Measurements from ENCODE around the gene TTC28.

Gene TTC28

DNA sequence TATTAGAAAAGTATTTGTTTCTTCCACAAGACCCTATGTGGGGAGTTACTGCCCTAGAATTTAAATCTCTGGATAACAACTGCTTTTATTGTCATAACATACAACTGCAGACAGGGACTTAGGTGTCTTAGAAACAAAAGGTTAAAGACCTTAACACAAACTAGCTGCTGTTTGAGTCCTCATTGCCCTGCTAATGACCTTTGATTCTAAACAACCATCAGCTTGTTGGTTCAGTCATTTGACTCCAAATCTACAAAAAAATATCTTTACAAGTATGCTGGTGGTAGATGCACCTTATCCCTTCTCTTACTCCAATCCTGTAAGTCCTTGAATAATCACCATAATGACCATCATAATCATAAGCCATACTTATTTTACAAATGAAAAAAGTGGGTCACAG lies 383.2 kb downstream of the TTC28 start:
- TF ChIP-seq YY1 (IDR thresholded peaks at IDR 0.05; ENCODE audit: low read depth) (no peak), EP300 (IDR thresholded peaks at IDR 0.05; ENCODE audit: borderline replicate concordance) (no peak), TCF12 (IDR thresholded peaks at IDR 0.05; ENCODE audit: low read depth) (no peak), TAF1 (IDR thresholded peaks at IDR 0.05; ENCODE audit: low read depth) (no peak), RAD21 (IDR thresholded peaks at IDR 0.05; ENCODE audit: low read depth) (no peak), NFIC (IDR thresholded peaks at IDR 0.05) (no peak), FOXM1 (IDR thresholded peaks at IDR 0.05; ENCODE audit: borderline replicate concordance, low read depth) (no peak), USF1 (IDR thresholded peaks at IDR 0.05) (no peak), CEBPB (IDR thresholded peaks at IDR 0.05) (no peak), ZBTB7A (IDR thresholded peaks at IDR 0.05; ENCODE audit: low read depth) (no peak)
- TF ChIP-seq, protein P1, sequence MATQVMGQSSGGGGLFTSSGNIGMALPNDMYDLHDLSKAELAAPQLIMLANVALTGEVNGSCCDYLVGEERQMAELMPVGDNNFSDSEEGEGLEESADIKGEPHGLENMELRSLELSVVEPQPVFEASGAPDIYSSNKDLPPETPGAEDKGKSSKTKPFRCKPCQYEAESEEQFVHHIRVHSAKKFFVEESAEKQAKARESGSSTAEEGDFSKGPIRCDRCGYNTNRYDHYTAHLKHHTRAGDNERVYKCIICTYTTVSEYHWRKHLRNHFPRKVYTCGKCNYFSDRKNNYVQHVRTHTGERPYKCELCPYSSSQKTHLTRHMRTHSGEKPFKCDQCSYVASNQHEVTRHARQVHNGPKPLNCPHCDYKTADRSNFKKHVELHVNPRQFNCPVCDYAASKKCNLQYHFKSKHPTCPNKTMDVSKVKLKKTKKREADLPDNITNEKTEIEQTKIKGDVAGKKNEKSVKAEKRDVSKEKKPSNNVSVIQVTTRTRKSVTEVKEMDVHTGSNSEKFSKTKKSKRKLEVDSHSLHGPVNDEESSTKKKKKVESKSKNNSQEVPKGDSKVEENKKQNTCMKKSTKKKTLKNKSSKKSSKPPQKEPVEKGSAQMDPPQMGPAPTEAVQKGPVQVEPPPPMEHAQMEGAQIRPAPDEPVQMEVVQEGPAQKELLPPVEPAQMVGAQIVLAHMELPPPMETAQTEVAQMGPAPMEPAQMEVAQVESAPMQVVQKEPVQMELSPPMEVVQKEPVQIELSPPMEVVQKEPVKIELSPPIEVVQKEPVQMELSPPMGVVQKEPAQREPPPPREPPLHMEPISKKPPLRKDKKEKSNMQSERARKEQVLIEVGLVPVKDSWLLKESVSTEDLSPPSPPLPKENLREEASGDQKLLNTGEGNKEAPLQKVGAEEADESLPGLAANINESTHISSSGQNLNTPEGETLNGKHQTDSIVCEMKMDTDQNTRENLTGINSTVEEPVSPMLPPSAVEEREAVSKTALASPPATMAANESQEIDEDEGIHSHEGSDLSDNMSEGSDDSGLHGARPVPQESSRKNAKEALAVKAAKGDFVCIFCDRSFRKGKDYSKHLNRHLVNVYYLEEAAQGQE (IDR thresholded peaks at IDR 0.05; ENCODE audit: low read depth) = no peak

DNA sequence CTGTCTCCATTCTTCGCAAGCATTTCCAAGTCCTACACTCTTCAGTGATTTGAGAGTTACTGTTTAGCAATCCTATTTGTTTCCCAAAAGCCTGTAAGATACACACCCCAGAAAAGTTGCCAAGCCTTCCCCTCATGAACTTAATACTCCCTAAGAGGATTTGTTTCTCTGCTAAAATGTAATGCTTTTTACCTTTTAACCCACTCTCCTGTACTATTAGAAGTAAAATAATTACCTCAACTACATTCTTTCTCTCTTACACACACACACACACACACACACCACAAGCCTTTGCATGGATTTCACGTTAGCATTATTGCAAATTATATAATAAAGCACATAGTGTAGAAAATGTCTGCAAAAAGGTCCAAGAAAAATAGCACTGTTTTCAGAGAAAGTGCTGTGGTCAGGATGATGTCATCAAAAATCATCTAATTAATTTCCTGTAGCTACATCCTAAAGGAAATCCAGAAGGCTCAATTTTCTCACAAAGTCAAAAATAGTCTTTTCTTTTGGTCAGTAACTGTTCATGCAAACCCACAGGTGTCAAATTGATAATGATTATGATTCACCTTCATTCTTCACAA lies 396.5 kb downstream of the TTC28 start:
- TF ChIP-seq TEAD4 (IDR thresholded peaks at IDR 0.05) = no peak
- no peak for TF ChIP-seq FOXM1 (IDR thresholded peaks at IDR 0.05; ENCODE audit: borderline replicate concordance, low read depth)
- TF ChIP-seq EP300 (IDR thresholded peaks at IDR 0.05; ENCODE audit: borderline replicate concordance) = no peak
- no peak for TF ChIP-seq EGR1 (IDR thresholded peaks at IDR 0.05)
- TF ChIP-seq TCF12 (IDR thresholded peaks at IDR 0.05; ENCODE audit: low read depth) = no peak
- no peak for TF ChIP-seq RAD21 (IDR thresholded peaks at IDR 0.05; ENCODE audit: low read depth)
- TF ChIP-seq, protein P1 (IDR thresholded peaks at IDR 0.05; ENCODE audit: low read depth) = no peak
- no peak for TF ChIP-seq MAX (IDR thresholded peaks at IDR 0.05)
- TF ChIP-seq CREB1 (IDR thresholded peaks at IDR 0.05; ENCODE audit: low read depth) = no peak
- TF ChIP-seq CEBPB (IDR thresholded peaks at IDR 0.05) = no peak

GRCh38 chr22:28282405-28283067 lies 397.1 kb downstream of the TTC28 start:
- TF ChIP-seq RAD21 (IDR thresholded peaks at IDR 0.05; ENCODE audit: low read depth) (no peak), EGR1 (IDR thresholded peaks at IDR 0.05) (no peak), CEBPB (IDR thresholded peaks at IDR 0.05) (no peak), FOXM1 (IDR thresholded peaks at IDR 0.05; ENCODE audit: borderline replicate concordance, low read depth) (no peak), TCF12 (IDR thresholded peaks at IDR 0.05; ENCODE audit: low read depth) (no peak), TEAD4 (IDR thresholded peaks at IDR 0.05) (no peak), YY1 (IDR thresholded peaks at IDR 0.05; ENCODE audit: low read depth) (no peak), CREB1 (IDR thresholded peaks at IDR 0.05; ENCODE audit: low read depth) (no peak), NFIC (IDR thresholded peaks at IDR 0.05) (no peak), MAX (IDR thresholded peaks at IDR 0.05) (no peak), ZBTB7A (IDR thresholded peaks at IDR 0.05; ENCODE audit: low read depth) (no peak), TAF1 (IDR thresholded peaks at IDR 0.05; ENCODE audit: low read depth) (no peak), EP300 (IDR thresholded peaks at IDR 0.05; ENCODE audit: borderline replicate concordance) (no peak), USF1 (IDR thresholded peaks at IDR 0.05) (no peak)
- TF ChIP-seq, protein P1 (IDR thresholded peaks at IDR 0.05; ENCODE audit: low read depth) = no peak

- no peak for TF ChIP-seq TCF12 (IDR thresholded peaks at IDR 0.05; ENCODE audit: low read depth)
These were observed 399.8 kb downstream of the TTC28 start for GRCh38 chr22:28279888-28280287.
